Tibial nerve (tissue), 4 donors: ENCODE measurements around the gene SP140L. TPM values are rescaled to one million over a fixed set of nuclear protein-coding genes. Genes with fewer than 3 reads are reported as not detected.
A peak's percentile ranks its signal among the peaks of the same experiment; 100 is the strongest.
"Not testable (repeated sequence)": the region's sequence is repeated elsewhere in the genome, so short reads cannot be mapped to it uniquely, and the experiment has no call there.

Source experiments
- DNase-seq, 2 donors: peaks; one replicate each; pipeline ENCODE4 v3.0.0-alpha.2; 2019; ENCODE audit warnings: low spot score in 2 of 2
- H3K27ac ChIP-seq, 4 donors: fragments of 200-600 bp; sonication (generic) in 3 of 4; one replicate each; pipeline ENCODE4 v1.5.1; 2017 to 2019; ENCODE audit warnings: mild to moderate bottlenecking in 1 of 4
- H3K27me3 ChIP-seq, 2 donors: fragments of 200-600 bp; sonication (generic) in 1 of 2; one replicate each; pipeline versions ENCODE4 v1.5.1 to v1.6.0; 2017 to 2019
- H3K36me3 ChIP-seq, 3 donors: fragments of 200-600 bp; sonication (generic); one replicate each; pipeline ENCODE4 v1.5.1; 2018 to 2019
- H3K4me1 ChIP-seq, 4 donors: fragments of 200-600 bp; sonication (generic) in 3 of 4; one replicate each; pipeline ENCODE4 v1.5.1; 2017 to 2019
- H3K4me3 ChIP-seq, 4 donors: fragments of 200-600 bp; sonication (generic) in 3 of 4; one replicate each; pipeline ENCODE4 v1.5.1; 2017 to 2019; ENCODE audit warnings: mild to moderate bottlenecking in 1 of 4, moderate library complexity in 1 of 4
- H3K9me3 ChIP-seq, 4 donors: fragments of 200-600 bp; sonication (generic) in 3 of 4; one replicate each; pipeline ENCODE4 v1.5.1; 2017 to 2019
- CTCF ChIP-seq, 5 experiments: fragments of 200-600 bp in 3 of 5; fragments of 450-650 bp in 2 of 5; sonication (generic) in 3 of 5; IDR thresholded peaks; one replicate each; pipeline ENCODE4 v1.5.1; 2016 to 2019; ENCODE audit warnings: antibody characterized with exemption in 5 of 5, mild to moderate bottlenecking in 3 of 5, moderate library complexity in 2 of 5
- EP300 ChIP-seq, 2 donors: sonication (generic); formaldehyde crosslinking; IDR thresholded peaks; one replicate each; pipeline ENCODE4 v1.6.1; 2017; ENCODE audit warnings: antibody characterized with exemption in 2 of 2, mild to moderate bottlenecking in 1 of 2
- POLR2A ChIP-seq, 2 donors: fragments of 450-650 bp; IDR thresholded peaks; one replicate each; pipeline ENCODE4 v1.6.1; 2017; ENCODE audit warnings: antibody characterized with exemption in 2 of 2, mild to moderate bottlenecking in 2 of 2, moderate library complexity in 2 of 2
- WGBS, 2 donors: methylation state at CpG; one replicate each; pipeline ENCODE4 v1.1.5; 2018; 5-methylcytosine and 5-hydroxymethylcytosine counted together
- total RNA-seq, 4 donors: library from RNA; depleted of rRNA; stranded (reverse); fragments of >200 nt; gene quantifications; one replicate each; pipeline ENCODE4 v1.1.0, GENCODE V29; 2016

Gene SP140L
- total RNA-seq, result 10 to 100 TPM; 10.7 to 24.3 (median 12.9) TPM

GRCh38 chr2:230326453-230327417 lies at the start of gene SP140L:
SP140L (plus strand) TSS chr2:230327193; CDS start chr2:230327270, 77 bp downstream.
- TF ChIP-seq EP300 (IDR thresholded peaks at IDR 0.05), result peak in 1 of 2 donors; percentile 74
- no peak for TF ChIP-seq POLR2A (IDR thresholded peaks at IDR 0.05)
- WGBS, 2 donors, result 8 to 11% methylated on average over 11 of the region's 11 CpGs
- Histone ChIP-seq H3K36me3 (peaks cover 0 to 22% (median 0%) of the 10 kb centered on the region in 3 donors), H3K27ac (peak within 1 kb of the TSS in 3 of 4 donors; percentile 81 to 84 (median 82)), H3K9me3 (peaks cover 0 to 18% (median 0%) of the 10 kb centered on the region in 4 donors), H3K27me3 (no peaks in the 10 kb centered on the region), H3K4me1 (peaks cover 0 to 21% (median 14%) of the 10 kb centered on the region in 4 donors), H3K4me3 (peak within 1 kb of the TSS; percentile 22 to 55 (median 46))
- peak; percentile 40 to 55 for DNase-seq

- H3K36me3 ChIP-seq, result no peaks in the 10 kb centered on the region
- no peak for TF ChIP-seq EP300 (IDR thresholded peaks at IDR 0.05)
- TF ChIP-seq POLR2A (IDR thresholded peaks at IDR 0.05), result no peak
- TF ChIP-seq CTCF (IDR thresholded peaks at IDR 0.05), result no peak
- no peaks in the 10 kb centered on the region for H3K4me1 ChIP-seq
- no peak for DNase-seq
- H3K4me3 ChIP-seq, result no peak overlapping the region
- no peaks in the 10 kb centered on the region for H3K27me3 ChIP-seq
- peaks cover 0 to 5% (median 0%) of the 10 kb centered on the region in 4 donors for H3K9me3 ChIP-seq
- 86 to 87% methylated on average over 2 of the region's 2 CpGs for WGBS, 2 donors
- H3K27ac ChIP-seq, result no peak overlapping the region
Measured at GRCh38 chr2:230282936-230283335, 44.1 kb upstream of the SP140L start.

GRCh38 chr2:230286048-230286447 lies 40.9 kb upstream of the SP140L start:
- Histone ChIP-seq H3K27me3 (no peaks in the 10 kb centered on the region), H3K27ac (no peak overlapping the region), H3K4me3 (no peak overlapping the region), H3K4me1 (no peaks in the 10 kb centered on the region), H3K9me3 (peaks cover 0 to 7% (median 0%) of the 10 kb centered on the region in 4 donors), H3K36me3 (no peaks in the 10 kb centered on the region)
- TF ChIP-seq EP300 (IDR thresholded peaks at IDR 0.05) (no peak), POLR2A (IDR thresholded peaks at IDR 0.05) (no peak), CTCF (IDR thresholded peaks at IDR 0.05) (no peak)
- 76 to 83% methylated on average over 3 of the region's 3 CpGs for WGBS, 2 donors
- DNase-seq, result no peak

- not testable (repeated sequence) for H3K4me1 ChIP-seq, H3K27me3 ChIP-seq, H3K27ac ChIP-seq, DNase-seq, H3K4me3 ChIP-seq, H3K9me3 ChIP-seq, H3K36me3 ChIP-seq
- WGBS, 2 donors, result 88 to 89% methylated on average over 4 of the region's 4 CpGs
Measured at GRCh38 chr2:230289311-230289710, 37.7 kb upstream of the SP140L start.

GRCh38 chr2:230295192-230295591 lies 31.8 kb upstream of the SP140L start:
- WGBS, 2 donors, result 92 to 93% methylated on average over 6 of the region's 6 CpGs
- TF ChIP-seq EP300 (IDR thresholded peaks at IDR 0.05) (no peak), POLR2A (IDR thresholded peaks at IDR 0.05) (no peak), CTCF (IDR thresholded peaks at IDR 0.05) (no peak)
- Histone ChIP-seq H3K27me3 (no peaks in the 10 kb centered on the region), H3K4me1 (no peaks in the 10 kb centered on the region), H3K36me3 (no peaks in the 10 kb centered on the region), H3K4me3 (no peak overlapping the region), H3K9me3 (peaks cover 0 to 7% (median 0%) of the 10 kb centered on the region in 4 donors), H3K27ac (no peak overlapping the region)
- DNase-seq, result no peak

GRCh38 chr2:230296917-230297316 lies 30.1 kb upstream of the SP140L start:
- Histone ChIP-seq H3K27me3 (no peaks in the 10 kb centered on the region), H3K4me1 (no peaks in the 10 kb centered on the region), H3K27ac (no peak overlapping the region), H3K9me3 (peaks cover 0 to 24% (median 0%) of the 10 kb centered on the region in 4 donors), H3K36me3 (no peaks in the 10 kb centered on the region), H3K4me3 (no peak overlapping the region)
- TF ChIP-seq EP300 (IDR thresholded peaks at IDR 0.05) (no peak), CTCF (IDR thresholded peaks at IDR 0.05) (no peak), POLR2A (IDR thresholded peaks at IDR 0.05) (no peak)
- no peak for DNase-seq
